IMR-90 (cell line): ENCODE data around the gene DNAH8. TPM values are rescaled to one million over a fixed set of nuclear protein-coding genes. Genes with fewer than 3 reads are reported as not detected.

Experiments
- ATAC-seq: fragments of 200-7000 bp; cut with Tn5 transposase; 2 replicates; pipeline ENCODE4 v1.9.1; 2020; ENCODE audit warnings: low read depth, mild to moderate bottlenecking, moderate library complexity
- BruUV-seq: library from RNA; stranded (reverse); fragments of 400-500 nt; replicated peaks from 2 replicates; lab custom pipeline; 2021; lab: Mats Ljungman, UMichigan
- CTCF ChIA-PET: fragments of 300-600 bp; formaldehyde crosslinking; extraction: SDS; loops from one replicate; lab custom pipeline; 2021; ENCODE audit warnings: antibody characterized with exemption; lab: Yijun Ruan, JAX
- POLR2A ChIA-PET: fragments of 300-600 bp; sonication (Branson Sonifier 250); formaldehyde crosslinking; loops from one replicate; lab custom pipeline; 2022; ENCODE audit warnings: antibody characterized with exemption; ENCODE audit not compliant: unreplicated experiment; lab: Charles Lee
- DNase-seq: peaks from one replicate; pipeline ENCODE4 v3.0.0; 2013
- H2AFZ ChIP-seq: replicated peaks from 2 replicates; pipeline ENCODE3; 2013; ENCODE audit warnings: low read length, mild to moderate bottlenecking; ENCODE audit not compliant: poor library complexity
- H2AK5ac ChIP-seq: 2 replicates; pipeline ENCODE4 v1.6.1; 2013; ENCODE audit warnings: low read depth, low read length, inconsistent platforms
- H2AK9ac ChIP-seq: replicated peaks from 2 replicates; pipeline ENCODE3; 2013; ENCODE audit warnings: mild to moderate bottlenecking, low read depth, low read length, moderate library complexity; ENCODE audit not compliant: poor library complexity
- H2BK120ac ChIP-seq: 2 replicates; pipeline ENCODE4 v1.6.1; 2013; ENCODE audit warnings: low read depth, low read length, inconsistent platforms
- H2BK15ac ChIP-seq: 3 replicates; pipeline ENCODE4 v1.6.1; 2013; ENCODE audit warnings: low read depth, low read length, inconsistent platforms
- H2BK20ac ChIP-seq: 2 replicates; pipeline ENCODE4 v1.6.1; 2013; ENCODE audit warnings: low read depth, mild to moderate bottlenecking, inconsistent platforms, low read length, moderate library complexity
- H2BK5ac ChIP-seq: 2 replicates; pipeline ENCODE4 v1.6.1; 2013; ENCODE audit warnings: mild to moderate bottlenecking, low read depth, low read length, inconsistent platforms; ENCODE audit not compliant: poor library complexity, severe bottlenecking
- H3K14ac ChIP-seq: replicated peaks from 2 replicates; pipeline ENCODE4 v1.6.1; 2013; ENCODE audit warnings: low read depth, low read length, inconsistent platforms
- H3K18ac ChIP-seq: 2 replicates; pipeline ENCODE4 v1.6.1; 2013; ENCODE audit warnings: low read depth, low read length, control low read depth
- H3K23ac ChIP-seq: 2 replicates; pipeline ENCODE4 v1.6.1; 2013; ENCODE audit warnings: low read depth, low read length, inconsistent platforms
- H3K27ac ChIP-seq: 2 replicates; pipeline ENCODE4 v1.5.1; 2013; ENCODE audit warnings: mild to moderate bottlenecking, control low read depth, low read length; ENCODE audit not compliant: insufficient read depth
- H3K27me3 ChIP-seq: 2 replicates; pipeline ENCODE4 v1.6.1; 2013; ENCODE audit warnings: low read length; ENCODE audit not compliant: control insufficient read depth, insufficient read depth
- H3K36me3 ChIP-seq: 2 replicates; pipeline ENCODE4 v1.6.1; 2013; ENCODE audit warnings: low read length, mixed read lengths; ENCODE audit not compliant: control insufficient read depth, insufficient read depth
- H3K4ac ChIP-seq: 2 replicates; pipeline ENCODE4 v1.6.1; 2013; ENCODE audit warnings: low read depth, low read length, inconsistent platforms
- H3K4me1 ChIP-seq: 2 replicates; pipeline ENCODE4 v1.6.1; 2013; ENCODE audit warnings: low read length, mixed read lengths; ENCODE audit not compliant: control insufficient read depth, insufficient read depth
- H3K4me2 ChIP-seq: 2 replicates; pipeline ENCODE4 v1.6.1; 2013; ENCODE audit warnings: low read depth, mild to moderate bottlenecking, control low read depth, low read length, moderate library complexity
- H3K4me3 ChIP-seq: 2 replicates; pipeline ENCODE4 v1.5.1; 2013; ENCODE audit warnings: low read depth, mild to moderate bottlenecking, control low read depth, low read length, moderate library complexity; ENCODE audit not compliant: insufficient read depth
- H3K56ac ChIP-seq: 2 replicates; pipeline ENCODE4 v1.6.1; 2013; ENCODE audit warnings: low read length, inconsistent platforms; ENCODE audit not compliant: insufficient read depth; ENCODE audit errors: extremely low read depth
- H3K79me1 ChIP-seq, 2 experiments: 2 replicates each; pipeline ENCODE4 v1.6.1; 2013; ENCODE audit warnings: low read length in 2 of 2, inconsistent platforms in 1 of 2, low read depth in 1 of 2
- H3K9ac ChIP-seq: 2 replicates; pipeline ENCODE4 v1.6.1; 2013; ENCODE audit warnings: low read depth, low read length, control low read depth
- H3K9me1 ChIP-seq: 2 replicates; pipeline ENCODE4 v1.6.1; 2013; ENCODE audit warnings: low read length, inconsistent platforms; ENCODE audit not compliant: insufficient read depth
- H3K9me3 ChIP-seq: 2 replicates; pipeline ENCODE4 v1.6.1; 2013; ENCODE audit warnings: low read length; ENCODE audit not compliant: control insufficient read depth, insufficient read depth
- H4K20me1 ChIP-seq: 2 replicates; pipeline ENCODE4 v1.6.1; 2013; ENCODE audit warnings: low read length, inconsistent platforms; ENCODE audit not compliant: insufficient read depth
- H4K5ac ChIP-seq: 2 replicates; pipeline ENCODE4 v1.6.1; 2013; ENCODE audit warnings: mild to moderate bottlenecking, low read depth, low read length, control low read depth
- H4K8ac ChIP-seq, 2 experiments: 2 replicates each; pipeline ENCODE4 v1.6.1; 2013; ENCODE audit warnings: low read depth in 2 of 2, low read length in 2 of 2, control low read depth in 1 of 2, inconsistent platforms in 1 of 2
- H4K91ac ChIP-seq: 2 replicates; pipeline ENCODE4 v1.6.1; 2013; ENCODE audit warnings: low read depth, low read length, inconsistent platforms; ENCODE audit not compliant: insufficient read depth
- CEBPB ChIP-seq: IDR thresholded peaks from 2 replicates; pipeline ENCODE4 v1.6.1; 2012; ENCODE audit warnings: low read depth, low read length, improper control_type of control experiment
- RCOR1 ChIP-seq: IDR thresholded peaks from 2 replicates; pipeline ENCODE4 v1.6.1; 2012; ENCODE audit warnings: mild to moderate bottlenecking, low read length, improper control_type of control experiment; ENCODE audit not compliant: insufficient replicate concordance
- WGBS, 2 experiments: methylation state at CpG; one replicate each; pipeline versions ENCODE4 v1.1.5 to v1.1.7; 2013; ENCODE audit warnings: missing lambda C conversion rate in 2 of 2; ENCODE audit not compliant: insufficient read length in 1 of 2; ENCODE audit errors: extremely low coverage in 2 of 2; 5-methylcytosine and 5-hydroxymethylcytosine counted together
- dilution Hi-C: fragments of 300-500 bp; cut with HindIII; formaldehyde crosslinking; loops from one replicate; pipeline ENCODE4 v1.14.3; 2018; ENCODE audit warnings: low sequenced_read_pairs; ENCODE audit not compliant: unreplicated experiment
- in situ Hi-C: fragments of 300-500 bp; cut with MboI; formaldehyde crosslinking; loops from 3 replicates; pipeline ENCODE4 v1.14.3; 2019; ENCODE audit warnings: low sequenced_read_pairs, inconsistent platforms, mixed read lengths
- intact Hi-C: fragments of 100-400 bp; cut with micrococcal nuclease; formaldehyde crosslinking; loops from 2 replicates; pipeline ENCODE4 v1.10.0; 2022
- polyA plus RNA-seq, 3 experiments: library from polyadenylated mRNA; depleted of rRNA; stranded (reverse); fragments of >200 nt; gene quantifications; 2 replicates each; pipeline ENCODE4 v1.2.3, GENCODE V29; 2012; ENCODE audit warnings: low replicate concordance in 1 of 3
- total RNA-seq: library from RNA; depleted of rRNA; stranded (reverse); fragments of >200 nt; gene quantifications from 2 replicates; pipeline ENCODE4 v1.2.3, GENCODE V29; 2012

The DNAH8 gene
- total and polyA plus RNA-seq, 2 of the 4 experiments (the other 2 are of a cell fraction), result not detected

DNA sequence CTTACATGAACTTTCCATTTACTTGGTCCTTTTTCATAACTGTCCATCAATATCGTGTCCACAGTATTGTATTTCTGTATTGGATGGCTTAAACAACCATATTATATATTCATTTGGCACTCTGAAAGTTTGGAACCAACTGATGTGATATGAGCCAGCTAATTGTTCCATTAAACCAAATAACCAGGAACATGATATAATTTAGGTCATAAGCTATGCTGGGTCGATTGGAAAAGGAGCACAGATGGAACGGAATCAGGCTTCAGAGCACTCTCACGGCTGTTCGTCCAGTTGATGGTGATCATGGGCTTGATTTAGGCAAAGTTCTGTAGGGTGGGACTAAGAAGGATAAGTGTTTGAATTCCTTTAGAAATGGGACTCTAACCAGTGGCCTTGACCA lies 142.7 kb downstream of the DNAH8 start:
- H4K8ac ChIP-seq, result no peak overlapping the region
- H3K79me1 ChIP-seq, result no peaks in the 10 kb centered on the region
- no peak overlapping the region for H3K23ac ChIP-seq
- H2BK15ac ChIP-seq, result no peak overlapping the region
- ATAC-seq (no peak), DNase-seq (no peak)
- H3K27ac ChIP-seq, result no peak overlapping the region
- ChIA-PET CTCF (no interaction called here), POLR2A (no interaction called here)
- no peak overlapping the region for H2AFZ ChIP-seq
- no peak overlapping the region for H2BK120ac ChIP-seq
- no peak overlapping the region for H4K5ac ChIP-seq
- dilution Hi-C loops, result no loop called here
- H4K20me1 ChIP-seq, result no peaks in the 10 kb centered on the region
- intact Hi-C loops, result no loop called here
- no peaks in the 10 kb centered on the region for H3K36me3 ChIP-seq
- no peaks in the 10 kb centered on the region for H3K9me3 ChIP-seq
- H3K4me2 ChIP-seq, result no peak overlapping the region
- no peak overlapping the region for H3K14ac ChIP-seq
- no peak overlapping the region for H2BK5ac ChIP-seq
- no peak overlapping the region for H2AK5ac ChIP-seq
- no peak overlapping the region for H3K9ac ChIP-seq
- H3K4me1 ChIP-seq, result no peaks in the 10 kb centered on the region
- H3K18ac ChIP-seq, result no peak overlapping the region
- TF ChIP-seq RCOR1 (no peak), CEBPB (no peak)
- H3K27me3 ChIP-seq, result no peaks in the 10 kb centered on the region
- 100% methylated on average over 1 of the region's 5 CpGs; no CpG with 5 or more reads in 1 of the 2 experiments for WGBS, 2 experiments
- no peaks in the 10 kb centered on the region for H3K9me1 ChIP-seq
- no peak overlapping the region for H3K4ac ChIP-seq
- no peak overlapping the region for H2AK9ac ChIP-seq
- no peak overlapping the region for H2BK20ac ChIP-seq
- in situ Hi-C loops, result no loop called here
- no peak overlapping the region for H3K56ac ChIP-seq
- no TSS peak for BruUV-seq
- no peak overlapping the region for H4K91ac ChIP-seq
- H3K4me3 ChIP-seq, result no peak overlapping the region
